NCI-H2029 treated with DMSO at 0.1 percent for 48 hours (cell line): Measurements from ENCODE around the gene MADD.

ENCODE experiments used
- DNase-seq: peaks from one replicate; lab custom pipeline; 2025; lab: John Stamatoyannopoulos, UW

The MADD gene

GRCh38 chr11:47340010-47340409 lies 70.1 kb downstream of the MADD start:
- no peak for DNase-seq

DNA sequence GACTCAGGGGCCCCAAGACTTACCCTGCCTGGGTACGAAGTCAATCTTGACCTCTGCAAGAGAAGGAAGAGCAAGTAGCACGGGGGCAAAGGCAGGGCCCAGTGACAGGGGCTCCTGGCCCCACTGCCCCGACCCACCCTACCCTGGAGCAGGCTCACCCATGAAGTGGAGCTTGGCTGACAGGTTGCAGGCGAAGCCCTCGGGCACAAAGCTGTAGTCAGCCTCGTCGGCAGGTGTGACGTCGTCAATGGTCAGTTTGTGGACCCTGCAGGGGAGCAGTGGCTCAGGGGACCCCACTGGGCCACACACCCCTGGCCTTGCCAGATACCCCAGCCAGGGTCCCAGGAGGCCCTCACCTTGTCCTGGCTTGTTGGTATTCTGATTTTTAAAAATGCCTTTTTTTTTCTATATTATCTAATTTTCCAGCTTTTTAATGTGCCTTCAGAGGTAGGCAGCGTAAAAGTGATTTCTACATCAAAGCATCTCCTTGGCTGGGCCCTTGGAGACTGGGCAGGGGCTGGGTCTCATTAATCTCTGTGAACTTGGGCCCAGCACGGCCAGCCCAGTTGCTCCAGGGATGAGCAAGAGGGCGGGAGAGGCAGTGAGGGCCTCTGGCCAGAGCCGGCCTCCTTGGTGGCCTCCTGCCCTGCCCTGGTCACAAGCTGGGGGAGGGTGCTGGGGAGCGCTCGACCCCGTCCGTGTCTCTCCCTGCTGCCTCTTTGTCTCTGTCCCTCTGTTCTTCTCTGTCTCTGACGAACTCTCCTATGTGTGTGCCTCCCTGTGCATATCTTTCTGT lies 71.2 kb downstream of the MADD start:
- DNase-seq: no peak

DNA sequence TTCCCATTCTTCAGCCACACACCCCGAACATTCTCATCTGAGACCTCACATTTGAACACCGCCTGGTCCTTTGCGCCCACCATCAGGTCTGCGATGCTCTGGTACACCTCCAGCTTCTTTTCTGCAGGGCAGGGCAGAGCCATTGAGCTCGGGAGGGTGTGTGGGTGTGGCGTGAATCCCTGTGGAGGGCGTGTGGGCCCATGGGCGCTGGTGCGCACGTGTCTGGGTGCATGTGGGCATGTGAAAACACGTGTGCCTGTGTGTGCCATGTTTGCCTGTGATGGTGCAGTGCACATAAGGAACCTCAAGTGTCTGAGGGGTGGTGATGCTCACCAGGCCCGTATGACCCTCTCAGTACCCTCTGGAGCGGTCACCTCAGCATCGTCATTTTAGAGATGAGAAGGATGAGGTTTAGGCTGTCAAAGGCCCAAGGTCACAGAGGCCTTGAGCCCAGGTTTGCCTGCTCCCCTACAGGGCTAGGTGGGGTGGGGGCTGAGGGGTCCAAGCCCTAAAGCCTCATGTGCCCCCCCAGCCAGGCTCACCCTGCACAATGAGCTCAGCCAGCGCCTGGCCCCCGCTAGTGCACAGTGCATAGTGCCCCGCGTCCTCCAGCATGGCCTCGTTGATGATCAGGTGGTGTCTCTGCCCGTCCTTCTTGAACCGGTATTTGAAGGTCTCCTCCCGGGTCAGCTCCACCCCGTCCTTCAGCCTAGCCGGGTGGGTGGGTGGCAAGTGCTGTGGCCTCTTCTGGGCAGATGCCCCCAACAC lies 72.3 kb downstream of the MADD start:
- no peak for DNase-seq

- no peak for DNase-seq
Measured at GRCh38 chr11:47342854-47343253, 72.9 kb downstream of the MADD start.

- DNase-seq: no peak
Measured at GRCh38 chr11:47345890-47346563, 76.1 kb downstream of the MADD start.

GRCh38 chr11:47347137-47347536 lies 77.2 kb downstream of the MADD start:
- DNase-seq: no peak

GRCh38 chr11:47348131-47348802 lies 78.3 kb downstream of the MADD start:
- DNase-seq: no peak

DNA sequence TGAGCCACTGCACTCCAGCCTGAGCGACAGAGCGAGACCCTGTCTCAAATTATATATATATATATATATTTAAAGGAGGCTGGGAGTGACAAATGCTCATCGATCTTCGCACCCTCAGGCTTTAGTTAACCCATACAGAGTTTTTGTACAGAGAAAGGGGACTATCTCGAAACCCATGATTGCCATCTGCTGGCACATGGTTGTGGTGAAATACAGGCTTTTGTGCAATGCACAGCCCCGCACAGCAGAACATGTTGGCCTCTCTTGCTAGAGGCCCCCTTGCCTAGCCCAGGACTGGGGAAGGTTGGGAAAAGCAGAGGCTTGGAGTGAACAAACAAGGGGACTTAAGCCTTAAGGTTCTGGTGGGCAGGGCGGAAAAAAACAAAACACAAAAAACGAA lies 78.9 kb downstream of the MADD start:
- no peak for DNase-seq

- no peak for DNase-seq
Measured at GRCh38 chr11:47349521-47350095, 79.7 kb downstream of the MADD start.

- DNase-seq: no peak
Measured at GRCh38 chr11:47350315-47350714, 80.4 kb downstream of the MADD start.

- no peak for DNase-seq
Measured at GRCh38 chr11:47351156-47352126, 81.5 kb downstream of the MADD start.

- no peak for DNase-seq
Measured at GRCh38 chr11:47352556-47352955, 82.6 kb downstream of the MADD start, which contains the start of gene MYBPC3. TSS of gene MYBPC3 (minus strand) at chr11:47352702. CDS start at chr11:47352647, 55 bp downstream.

GRCh38 chr11:47353978-47354774 lies 84.2 kb downstream of the MADD start:
- DNase-seq: no peak

GRCh38 chr11:47354913-47355282 lies 85.0 kb downstream of the MADD start:
- no peak for DNase-seq

GRCh38 chr11:47355283-47356128 lies 85.6 kb downstream of the MADD start:
- peak; percentile 59 for DNase-seq

DNA sequence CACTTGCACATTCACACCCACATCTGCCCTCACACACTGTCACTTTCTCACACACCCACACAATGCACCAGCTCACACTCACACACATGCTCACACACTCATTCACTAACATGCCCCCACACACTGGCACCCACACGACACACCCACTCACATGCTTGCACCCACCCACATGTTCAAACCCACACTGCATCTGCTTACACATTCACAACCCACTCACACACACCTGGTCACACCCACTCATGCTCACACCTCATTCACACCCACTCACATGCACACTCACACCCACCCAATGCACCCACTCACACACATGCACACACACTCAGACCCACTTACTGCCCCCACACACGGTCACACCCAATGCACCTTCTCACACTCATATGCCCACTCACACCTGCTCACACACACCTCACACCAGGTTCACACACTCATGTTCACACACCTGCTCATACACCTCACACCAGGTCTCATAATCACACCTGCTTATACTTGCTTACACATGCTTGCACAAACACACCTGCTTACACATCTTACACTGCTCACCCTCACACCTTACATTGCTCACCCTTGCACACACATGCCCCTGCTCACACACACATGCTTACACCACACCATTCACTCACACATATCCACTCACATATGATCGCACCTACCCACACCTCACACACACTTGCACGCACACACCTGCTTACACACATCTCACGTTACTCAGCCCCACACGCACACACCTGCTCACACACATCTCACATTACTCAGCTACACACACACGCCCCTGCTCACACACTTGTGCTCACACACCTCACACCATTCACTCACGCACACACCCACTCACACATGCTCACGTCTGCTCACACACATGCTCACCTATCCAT lies 86.4 kb downstream of the MADD start:
- DNase-seq: no peak

- DNase-seq: no peak
Measured at GRCh38 chr11:47356998-47357329, 87.0 kb downstream of the MADD start.
